ENCODE measurements around the gene GAB2.

The GAB2 gene

DNA sequence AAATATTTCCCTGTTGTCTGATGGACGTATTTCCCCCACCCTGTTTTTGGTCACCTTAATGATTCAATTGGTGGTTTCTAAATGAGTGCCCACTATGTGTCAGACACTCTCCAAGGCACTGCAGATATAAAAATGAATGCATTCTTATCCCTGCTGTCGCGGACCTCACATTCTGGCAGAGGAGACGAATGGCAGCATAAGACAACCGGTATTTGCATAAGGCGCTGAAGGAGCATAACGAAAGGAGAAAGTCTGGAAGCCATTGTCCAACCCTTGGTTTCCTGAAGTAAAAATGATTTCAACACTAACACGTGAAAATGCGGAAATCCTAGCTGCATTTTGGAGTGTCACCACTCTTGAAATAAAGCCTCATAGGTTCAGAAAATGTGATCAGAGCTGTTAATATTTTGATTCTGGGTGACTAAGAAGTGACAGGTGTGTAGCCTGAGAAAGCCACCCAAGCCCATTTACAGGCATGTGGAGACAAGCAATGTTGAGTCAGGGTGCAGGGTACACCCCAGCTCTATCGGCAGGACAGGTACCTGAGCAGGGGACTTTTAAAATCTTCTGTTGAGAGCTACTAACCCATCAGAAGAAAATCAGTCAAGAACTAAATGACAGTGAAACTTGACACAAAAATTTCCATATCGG lies 10.1 kb upstream of the GAB2 start:
- DNase-seq = peak; percentile 49

DNA sequence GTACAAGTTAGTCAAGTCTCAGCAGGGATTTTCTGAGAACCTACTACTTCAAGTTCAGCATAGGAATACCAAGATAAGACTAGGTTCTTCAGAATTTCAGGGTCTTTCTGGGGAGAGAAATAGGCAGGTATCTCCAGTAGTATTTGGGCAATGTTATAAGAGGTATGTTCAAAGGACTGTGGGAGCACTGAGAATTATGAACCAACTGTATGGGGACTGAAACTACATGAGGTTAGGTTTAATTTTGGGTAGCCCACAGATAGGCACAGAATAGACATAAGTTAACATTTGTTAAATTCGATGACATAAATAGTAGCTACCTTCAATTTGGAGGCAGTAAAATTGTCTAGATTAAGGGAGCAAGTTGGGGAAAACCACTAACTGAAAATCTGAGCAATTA lies 9.2 kb upstream of the GAB2 start:
- no peak for DNase-seq

DNA sequence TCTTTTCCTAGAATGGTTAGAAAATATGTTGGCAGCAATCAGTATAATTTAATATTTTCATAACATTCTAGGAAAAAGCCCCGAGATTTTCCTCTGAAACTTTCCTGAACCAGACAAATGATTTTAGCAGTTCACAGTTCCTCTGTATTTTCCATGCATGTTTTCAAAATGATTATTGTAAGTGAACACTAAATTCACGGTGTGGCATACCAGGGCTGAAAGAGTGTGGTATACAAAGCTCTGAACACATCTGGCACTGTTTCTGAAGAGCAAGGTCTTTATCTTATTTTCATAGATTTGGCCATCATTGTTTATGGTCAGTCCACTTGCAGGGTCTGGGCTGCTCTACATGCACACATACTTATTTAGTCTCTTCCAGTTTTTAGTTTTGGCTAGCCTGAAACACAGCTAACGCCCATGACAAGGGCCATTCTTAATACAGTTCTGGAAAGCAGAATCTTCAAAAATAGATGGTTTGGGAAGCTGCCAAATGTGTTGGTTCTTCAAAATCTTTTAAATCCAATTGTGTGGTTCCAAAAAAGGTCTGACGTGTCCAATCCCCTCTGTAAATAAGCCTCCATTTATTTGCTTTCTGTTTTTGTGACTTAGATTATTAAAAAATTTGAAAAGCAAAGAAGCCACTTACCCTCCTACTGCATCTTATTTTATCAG lies 7.9 kb upstream of the GAB2 start:
- no peak for DNase-seq

DNA sequence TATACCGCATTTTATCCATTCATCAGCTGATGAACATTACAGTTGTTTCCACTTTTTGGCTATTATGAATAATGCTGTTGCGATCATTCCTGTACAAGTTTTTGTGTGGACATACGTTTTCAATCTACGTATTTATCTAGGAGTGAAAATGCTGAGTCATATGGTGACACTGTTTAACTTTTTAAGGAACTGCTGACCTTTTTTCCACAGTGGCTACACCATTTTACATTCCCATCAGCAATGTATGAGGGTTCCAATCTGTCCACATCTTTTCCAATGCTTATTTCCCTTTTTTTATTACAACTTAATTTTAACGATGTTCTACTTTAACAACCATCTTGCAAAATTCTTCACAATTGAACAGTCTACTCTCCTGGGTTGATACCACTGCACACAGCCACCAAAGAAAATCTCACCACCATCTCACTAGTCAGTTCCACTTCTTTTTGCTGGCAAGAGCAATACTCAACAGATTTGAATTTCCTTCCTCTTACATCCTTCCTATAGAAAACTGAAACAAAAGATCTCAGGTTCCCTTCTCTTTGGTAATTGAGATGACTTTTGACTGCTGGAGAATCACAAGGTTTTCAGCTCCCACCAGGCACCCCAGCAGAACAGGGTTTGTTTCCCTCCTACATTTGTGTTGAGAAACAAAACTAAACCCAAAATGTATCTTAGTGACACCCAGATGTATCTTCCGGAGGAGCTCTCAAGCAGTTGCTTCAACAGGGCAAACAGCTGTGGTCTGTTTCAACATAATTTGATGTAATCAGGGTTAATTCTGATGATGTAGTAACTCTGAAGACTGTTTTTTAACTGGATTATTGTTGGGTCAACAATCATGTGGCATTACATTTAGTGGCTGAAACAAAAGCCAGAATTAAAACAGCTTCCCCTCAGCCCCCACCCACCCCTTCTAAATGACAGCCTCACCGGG lies 7.0 kb upstream of the GAB2 start:
- peak; percentile 77 for DNase-seq

DNA sequence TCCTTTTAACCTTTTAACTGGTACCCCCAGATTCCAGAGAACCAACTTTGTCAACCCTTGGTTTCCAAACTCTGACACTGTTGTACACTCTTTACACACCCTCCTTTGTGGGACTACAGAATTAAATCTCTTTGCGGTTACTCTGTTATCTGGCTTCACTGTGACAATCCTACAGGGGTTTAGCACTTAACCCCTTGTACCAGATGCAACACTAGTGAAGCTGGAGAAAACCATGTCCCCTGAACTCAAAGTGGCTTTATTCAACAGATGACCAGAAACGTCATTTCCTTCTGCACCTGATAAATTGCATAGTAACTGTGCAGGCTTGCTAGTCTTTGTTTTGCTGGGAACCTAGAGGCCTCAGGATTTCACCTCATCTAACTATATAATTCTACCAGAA lies 5.6 kb upstream of the GAB2 start:
- no peak for DNase-seq

DNA sequence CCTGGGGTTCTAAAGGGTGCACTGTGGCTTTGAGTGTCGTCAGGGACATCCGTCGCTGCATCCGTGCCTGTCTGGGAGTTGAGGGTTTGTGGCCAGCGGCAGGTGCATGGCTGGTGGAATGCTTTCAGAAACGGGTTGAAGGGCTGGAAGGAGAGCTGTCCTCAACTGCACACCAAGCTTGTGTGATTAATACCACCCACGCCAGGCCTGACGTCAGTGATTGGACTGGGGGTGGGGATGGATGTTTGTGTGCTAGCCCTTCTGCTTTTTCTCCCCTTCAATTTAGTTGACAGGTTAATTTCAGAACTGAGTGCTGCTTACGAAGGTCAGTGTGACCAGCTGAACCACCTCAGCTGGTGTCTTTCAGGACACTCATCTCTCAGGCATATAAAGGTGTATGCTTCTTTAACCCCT lies 3.2 kb upstream of the GAB2 start:
- DNase-seq = peak; percentile 51

DNA sequence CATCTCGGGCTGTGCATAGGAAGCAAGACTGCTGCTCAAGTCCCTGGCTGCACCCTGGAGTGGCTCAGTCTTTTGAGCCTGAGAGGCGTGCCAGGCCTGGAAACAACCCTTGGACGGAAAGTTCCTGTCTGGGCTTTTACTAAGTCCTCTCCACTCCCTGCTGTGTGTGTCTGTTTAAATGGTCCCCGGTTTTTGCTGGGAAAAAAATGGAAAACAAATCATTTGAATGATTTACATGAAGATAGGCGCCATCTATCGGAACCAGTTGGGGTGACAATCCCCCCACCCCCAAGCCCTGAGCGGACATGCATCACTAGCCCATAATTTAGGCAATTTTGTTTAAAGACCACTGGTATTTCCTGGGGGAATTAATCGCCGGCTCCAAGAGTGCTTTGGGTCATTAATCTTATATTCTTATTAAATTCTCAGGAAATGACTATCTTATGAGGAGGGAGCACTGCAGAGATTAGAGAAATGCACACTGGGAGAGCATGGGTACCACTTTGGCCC lies 2.7 kb upstream of the GAB2 start:
- DNase-seq = peak; percentile 71

DNA sequence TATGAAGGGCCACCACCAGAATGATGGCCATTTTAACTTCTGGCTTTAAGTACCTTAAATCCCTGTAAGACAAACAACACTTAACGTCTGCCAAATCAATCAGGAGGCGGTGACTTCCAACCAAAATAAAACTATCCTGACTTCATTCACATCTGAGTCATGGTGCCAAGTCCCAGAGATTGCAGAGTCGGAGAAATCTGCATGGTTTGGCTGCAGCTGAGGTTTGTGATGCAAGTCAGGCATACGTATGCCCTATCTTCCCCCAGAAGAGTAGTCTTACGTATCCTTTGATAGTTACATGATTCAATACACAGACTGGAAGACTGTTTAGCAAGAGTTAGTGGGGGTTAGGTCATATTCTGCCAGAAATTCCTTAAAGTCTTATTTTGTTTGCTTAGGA lies 1.7 kb upstream of the GAB2 start:
- DNase-seq = peak; percentile 63

DNA sequence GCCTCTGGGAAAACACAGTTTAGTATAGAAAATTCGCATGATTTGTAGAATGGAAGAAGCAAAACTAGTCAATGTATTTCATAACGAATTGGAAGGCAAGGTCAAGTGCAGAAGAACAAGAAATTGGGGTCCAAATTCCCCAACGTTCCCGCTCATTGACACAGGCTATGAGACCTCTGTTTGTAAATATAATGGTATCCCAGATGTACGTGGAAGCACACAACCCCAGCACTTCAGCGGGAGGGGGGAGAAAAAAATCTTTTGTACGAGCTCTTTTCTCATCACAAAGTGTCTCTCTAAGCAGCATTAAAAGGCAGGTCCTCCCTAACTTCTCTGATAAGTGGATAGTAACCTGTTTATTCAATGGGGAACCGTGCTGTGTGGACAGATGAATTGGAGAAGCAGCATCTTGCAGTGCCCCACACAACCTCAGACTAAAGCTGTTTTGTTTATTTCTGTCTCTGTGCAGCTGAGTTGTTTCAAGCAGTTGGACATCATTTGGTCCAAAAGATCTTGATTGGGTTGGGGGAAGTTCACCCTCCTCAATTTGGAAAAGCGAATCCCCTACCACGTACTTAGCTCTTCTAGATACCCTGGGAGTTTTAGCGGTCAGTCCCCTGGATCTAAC lies 1.1 kb upstream of the GAB2 start:
- no peak for DNase-seq

DNA sequence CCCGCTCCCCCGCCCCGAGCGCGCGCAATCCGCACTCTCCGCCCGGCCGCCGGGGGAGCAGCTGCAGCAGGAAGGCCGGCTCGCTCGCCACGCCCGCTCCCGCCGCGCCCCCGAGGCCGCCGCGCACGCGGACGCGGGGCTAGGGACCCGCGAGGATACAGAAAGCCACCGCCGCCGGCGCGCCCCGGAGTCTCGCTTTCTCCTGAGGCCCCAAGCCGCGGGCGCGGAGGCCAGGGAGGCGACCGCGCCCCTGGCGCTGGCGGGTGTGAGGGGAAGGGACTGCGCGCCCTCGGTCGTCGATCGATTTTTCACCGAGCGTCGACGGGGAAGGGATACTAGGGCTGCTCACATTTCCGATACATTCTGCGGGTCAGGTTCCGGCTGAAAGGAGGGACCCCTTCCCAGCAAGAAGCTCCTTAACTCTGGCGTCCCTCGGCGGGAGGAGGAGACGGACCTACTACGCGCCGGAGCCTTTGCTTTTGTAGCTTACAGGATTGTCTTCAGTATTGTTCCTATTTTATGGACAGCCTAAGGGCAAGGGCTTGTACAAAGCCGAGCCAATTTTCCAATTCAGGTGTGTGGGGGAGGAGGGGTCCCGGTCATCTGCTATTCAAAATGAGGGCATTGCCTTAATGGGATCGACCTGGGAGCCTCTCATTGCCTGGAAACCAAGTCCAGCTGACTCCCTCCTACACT lies 416 bp upstream of the GAB2 start:
- DNase-seq = peak; percentile 78

DNA sequence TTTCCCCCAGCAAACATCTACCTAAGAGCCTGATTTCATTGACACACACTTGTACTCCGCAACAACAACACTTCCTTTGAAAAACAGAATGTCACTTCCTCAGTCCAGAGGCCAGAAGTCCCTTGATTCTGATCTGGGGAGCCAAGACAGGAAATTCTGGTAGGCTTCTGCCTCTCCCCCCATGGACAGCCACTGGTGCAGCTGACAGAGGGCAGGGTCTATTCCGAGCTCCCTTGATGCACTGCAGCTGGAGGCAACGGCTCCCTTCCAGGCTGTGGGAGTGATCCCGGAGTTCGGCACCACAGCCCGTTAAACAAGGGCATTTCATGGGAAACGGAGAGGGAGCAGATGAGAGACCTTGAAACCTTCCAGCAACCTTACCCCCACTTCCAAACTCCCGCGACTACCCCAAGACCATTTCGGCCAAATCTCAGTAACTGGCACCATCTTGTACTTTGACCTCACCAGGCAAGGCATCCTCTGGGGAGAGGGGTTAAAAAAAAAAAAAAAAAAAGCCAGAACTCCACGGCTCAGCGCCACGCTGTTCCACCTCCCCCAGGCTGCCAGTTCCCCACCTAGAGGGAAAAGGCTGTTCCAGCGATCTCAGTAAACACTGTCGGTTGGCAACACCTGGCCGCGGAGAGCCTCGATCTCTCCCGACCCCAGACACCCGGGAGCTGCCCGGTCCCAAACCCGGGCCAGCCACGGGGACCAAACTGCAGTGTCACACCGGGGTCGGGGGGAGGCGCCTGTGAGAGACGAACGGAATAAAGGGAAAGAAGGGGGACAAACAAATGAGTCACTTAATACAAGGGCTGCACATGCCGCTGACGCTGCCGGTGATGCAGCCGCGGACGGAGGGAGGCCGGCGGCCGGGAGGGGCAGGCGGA lies 1.1 kb downstream of the GAB2 start:
- peak; percentile 90 for DNase-seq

DNA sequence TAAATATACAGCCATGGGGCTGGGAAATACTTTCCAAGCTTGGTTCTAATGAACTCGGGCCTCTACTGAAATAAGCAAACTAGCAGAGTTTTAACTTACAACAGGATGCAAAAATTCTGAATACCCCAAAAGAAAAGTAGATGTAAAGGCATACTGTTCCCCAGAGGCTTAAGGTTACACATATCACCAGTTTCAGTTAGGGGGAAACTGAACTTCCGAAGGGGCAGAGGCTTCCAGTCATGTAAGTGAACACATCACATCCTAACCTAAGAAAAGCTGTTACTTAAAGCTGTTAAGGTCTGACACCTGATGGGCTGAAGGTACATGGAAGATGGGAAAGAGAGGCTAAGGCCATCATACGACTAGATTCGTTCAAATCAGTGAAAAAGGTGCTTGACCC lies 2.3 kb downstream of the GAB2 start:
- no peak for DNase-seq

DNA sequence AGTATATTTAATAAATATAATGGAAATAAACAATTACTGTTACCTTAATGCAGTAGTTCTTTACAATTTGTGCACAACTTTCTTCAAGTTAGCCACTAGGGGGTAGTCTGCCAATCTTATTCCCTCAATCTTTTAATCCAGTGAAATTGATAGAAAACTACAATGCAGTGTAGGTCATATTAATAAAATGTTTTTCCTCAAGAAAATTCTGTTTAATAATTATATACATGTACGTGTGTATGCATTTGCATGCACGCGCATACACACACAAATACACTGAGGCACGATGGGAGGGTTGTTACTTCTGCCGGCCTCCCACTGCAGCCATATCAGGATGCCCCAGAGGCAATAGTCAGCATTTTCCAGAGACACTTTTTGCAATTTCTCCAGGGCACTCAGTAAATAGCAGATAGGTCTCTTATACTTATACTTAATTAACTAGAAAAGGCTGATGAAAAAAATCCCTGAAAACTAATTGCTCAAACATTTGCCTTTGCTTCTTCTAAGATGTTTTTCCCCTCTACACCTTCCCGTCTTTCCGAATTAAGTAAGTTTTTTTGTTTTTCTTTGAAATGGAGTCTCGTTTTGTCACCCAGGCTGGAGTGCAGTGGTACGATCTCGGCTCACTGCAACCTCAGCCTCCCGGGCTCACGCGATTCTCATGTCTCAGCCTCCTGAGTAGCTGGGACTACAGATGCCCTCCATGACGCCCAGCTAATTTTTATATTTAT lies 3.1 kb downstream of the GAB2 start:
- DNase-seq = peak; percentile 73

DNA sequence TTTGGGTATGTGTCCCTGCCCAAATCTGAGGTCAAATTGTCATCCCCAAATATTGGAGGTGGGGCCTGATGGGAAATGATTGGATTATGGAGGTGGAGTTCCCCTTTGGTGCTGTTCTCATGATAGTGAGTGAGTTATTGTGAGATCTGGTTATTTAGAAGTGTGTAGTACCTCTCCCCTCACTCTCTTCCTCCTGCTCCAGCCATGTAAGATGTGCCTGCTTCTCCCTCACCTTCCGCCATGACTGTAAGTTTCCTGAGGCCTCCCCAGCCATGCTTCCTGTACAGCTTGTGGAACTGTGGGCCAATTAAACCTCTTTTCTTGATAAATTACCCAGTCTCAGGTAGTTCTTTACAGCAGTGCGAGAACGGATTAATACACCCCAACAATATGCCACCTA lies 9.0 kb downstream of the GAB2 start:
- DNase-seq = no peak

DNA sequence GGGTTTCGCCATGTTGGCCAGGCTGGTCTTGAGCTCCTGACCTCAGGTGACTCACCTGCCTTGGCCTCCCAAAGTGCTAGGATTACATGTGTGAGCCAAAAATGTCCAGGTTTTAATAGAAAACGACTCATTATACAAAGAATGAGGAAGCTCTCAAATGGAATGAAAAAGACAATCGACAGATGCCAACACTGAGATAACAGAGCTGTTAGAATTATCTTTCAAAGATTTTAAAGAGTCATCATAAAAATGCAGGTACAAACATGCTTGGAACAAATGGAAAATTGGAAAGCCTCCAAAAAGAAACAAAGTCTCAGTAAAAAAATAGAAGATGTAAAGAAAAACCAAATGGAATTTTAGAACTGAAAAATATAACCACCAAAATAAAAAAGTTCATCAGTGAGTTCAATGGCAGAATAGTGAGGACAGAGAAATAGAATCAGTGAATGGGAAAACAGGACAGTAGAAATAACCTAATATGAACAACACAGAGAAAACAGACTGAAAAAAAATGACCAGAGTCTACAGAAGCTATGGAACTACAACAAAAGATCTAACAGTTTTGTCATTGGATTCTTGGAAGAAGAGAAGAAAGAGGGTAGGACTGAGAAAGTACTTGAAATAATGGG lies 10.9 kb downstream of the GAB2 start:
- no peak for DNase-seq

DNA sequence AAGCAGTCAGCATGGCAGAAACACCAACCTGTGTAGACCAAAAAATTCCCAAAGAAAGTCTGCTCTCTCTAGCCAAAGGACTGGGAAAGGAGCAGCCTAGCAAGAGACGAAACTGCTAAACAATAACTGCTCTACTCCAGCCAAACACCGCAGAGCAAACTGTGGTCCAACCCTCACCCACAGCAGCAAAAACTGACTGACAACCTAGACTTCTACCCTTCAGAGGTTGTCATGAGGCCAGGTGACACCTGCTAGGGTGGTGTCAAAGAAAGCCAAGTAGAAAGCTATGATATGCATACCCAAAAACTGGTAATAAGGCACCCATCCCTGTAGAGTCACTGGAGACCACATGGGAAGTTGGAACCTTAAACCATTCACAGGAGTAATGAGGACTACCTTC lies 11.8 kb downstream of the GAB2 start:
- DNase-seq = no peak

DNA sequence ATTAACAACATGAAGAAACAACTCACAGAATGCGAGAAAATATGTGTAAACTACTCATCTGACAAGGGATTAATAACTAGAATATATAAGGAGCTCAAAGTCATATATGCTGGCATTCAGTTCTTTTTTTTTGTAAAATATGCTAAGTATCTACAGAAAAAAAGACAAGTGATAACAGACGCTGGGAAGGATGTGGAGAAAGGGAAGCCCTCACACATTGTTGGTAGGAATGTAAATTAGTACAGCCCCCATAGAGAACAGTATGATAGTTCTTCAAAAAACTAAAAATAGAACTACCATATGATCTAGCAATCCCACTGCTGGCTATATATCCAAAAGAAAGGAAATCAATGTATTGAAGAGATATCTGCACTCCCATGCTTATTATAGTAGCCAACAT lies 13.8 kb downstream of the GAB2 start:
- DNase-seq = no peak

DNA sequence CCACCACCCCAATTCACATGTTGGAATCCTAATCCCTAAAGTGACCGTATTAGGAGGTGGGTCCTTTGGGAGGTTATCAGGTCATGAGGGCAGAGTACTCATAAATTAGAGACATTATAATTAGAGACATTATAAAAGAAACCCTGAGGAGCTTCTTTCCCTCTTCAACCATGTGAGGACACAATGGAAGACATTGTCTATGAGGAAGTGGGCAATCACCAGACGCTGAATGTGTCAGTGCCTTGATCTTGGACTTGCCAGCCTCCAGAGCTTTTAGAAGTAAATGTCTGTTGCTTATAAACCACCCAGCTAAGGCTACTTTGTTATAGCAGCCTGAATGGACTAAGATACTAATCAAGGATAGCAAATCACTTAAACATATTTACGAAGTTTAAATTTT lies 14.8 kb downstream of the GAB2 start:
- DNase-seq = no peak

DNA sequence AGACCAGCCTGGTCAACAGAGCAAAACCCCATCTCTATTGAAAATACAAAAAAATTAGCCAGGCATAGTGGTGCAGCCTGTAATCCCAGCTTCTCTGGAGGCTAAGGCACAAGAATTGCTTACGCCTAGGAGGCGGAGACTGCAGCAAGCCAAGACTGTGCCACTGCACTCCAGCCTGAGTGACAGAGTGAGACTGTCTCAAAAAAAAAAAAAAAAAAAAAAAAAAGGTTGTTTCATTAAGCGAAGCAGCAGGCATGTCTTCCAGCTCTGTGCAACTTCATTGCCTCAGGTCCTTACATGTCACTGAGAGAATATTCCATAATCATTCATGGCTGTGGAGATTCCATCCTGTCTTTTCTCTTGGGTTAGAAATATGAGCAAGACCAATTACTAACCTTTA lies 16.9 kb downstream of the GAB2 start:
- no peak for DNase-seq

DNA sequence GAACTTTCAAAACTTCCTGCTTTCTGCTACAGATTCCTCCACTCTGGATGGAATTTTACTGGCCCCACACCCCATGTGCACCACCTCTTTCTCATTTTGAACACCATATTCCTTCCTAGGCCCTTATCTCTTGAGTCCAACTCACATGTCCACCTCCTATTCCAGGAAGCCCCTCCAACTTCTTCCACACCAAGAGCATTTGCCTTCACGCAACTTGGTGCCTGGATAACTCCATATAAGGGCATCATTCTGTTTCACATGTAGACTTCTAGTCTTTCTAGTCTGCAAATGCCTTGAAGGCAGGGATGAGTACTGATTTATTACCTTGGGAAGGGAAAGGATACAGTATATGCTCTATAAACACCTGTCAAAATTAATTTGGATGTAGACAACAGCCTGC lies 17.5 kb downstream of the GAB2 start:
- no peak for DNase-seq

Data from hematopoietic multipotent progenitor cell treated with erythropoietin and hydrocortisone succinate and interleukin-3 and kit ligand, for 6 days (in vitro differentiated cells).